HG03025 (cell line): ENCODE data around the gene ADAMTS12.

Source experiments
- ATAC-seq: cut with Tn5 transposase; IDR thresholded peaks from one replicate; pipeline ENCODE4 v1.9.1; 2021; ENCODE audit warnings: mild to moderate bottlenecking, moderate library complexity; ENCODE audit not compliant: unreplicated experiment, low FRiP score

The ADAMTS12 gene

DNA sequence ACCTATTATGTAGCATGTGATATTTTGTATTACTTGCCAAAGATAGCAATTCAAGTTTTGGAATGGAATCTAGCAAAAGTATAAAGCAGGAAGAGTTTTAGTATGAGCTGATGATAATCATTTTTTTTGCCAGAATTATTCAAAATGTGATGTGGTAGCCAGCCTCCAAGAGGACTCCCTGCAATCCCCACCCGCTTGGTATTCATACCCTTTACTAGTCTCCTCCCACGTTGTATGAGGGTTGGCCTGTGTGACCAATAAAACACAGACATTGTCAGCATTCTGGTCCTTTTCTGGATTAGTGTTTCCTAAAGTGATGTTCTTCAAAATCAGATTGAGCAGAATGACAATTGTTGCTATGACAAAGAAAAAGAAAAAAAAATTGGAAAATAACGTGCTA is 387.2 kb downstream of the ADAMTS12 start:
- ATAC-seq = no peak

DNA sequence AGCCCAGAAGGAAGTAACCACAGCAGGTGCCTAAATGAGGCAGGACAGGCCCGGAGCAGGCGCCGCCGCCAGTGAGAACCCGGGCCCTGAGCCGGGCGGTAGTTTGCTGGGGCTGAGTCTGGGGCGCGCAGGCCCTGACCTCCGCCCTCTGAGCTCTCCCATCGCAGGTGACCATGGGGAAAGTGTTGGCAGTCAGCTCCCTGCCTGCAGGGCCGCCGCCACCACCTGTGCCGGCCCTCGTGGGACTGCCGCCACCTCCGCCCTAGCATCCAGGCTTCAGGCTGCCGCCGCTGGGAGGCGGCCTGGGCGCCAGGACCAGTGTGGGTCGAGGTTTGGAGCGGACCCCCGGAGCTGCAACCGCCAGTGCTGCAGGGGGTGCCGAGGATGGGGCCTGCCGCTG is 389.9 kb downstream of the ADAMTS12 start:
- no peak for ATAC-seq

DNA sequence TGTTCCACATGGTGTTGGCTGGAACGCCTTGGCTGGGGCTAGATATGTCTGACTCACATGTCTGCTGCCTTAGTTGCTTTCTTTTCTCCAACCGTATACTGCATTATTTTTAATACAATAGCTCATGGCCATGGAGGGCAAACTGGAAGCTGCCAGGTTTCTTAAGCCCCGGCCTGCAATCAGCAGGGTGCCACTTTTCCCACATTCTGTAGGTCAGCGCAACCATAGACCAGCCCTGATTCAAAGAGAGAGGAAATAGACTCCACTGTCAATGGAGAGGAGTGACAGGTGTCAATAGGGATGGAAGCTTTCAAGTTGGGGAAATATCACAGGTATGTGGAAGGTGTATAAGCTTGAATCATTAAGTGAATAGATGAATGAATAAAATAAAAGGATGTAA is 390.5 kb downstream of the ADAMTS12 start:
- no peak for ATAC-seq

DNA sequence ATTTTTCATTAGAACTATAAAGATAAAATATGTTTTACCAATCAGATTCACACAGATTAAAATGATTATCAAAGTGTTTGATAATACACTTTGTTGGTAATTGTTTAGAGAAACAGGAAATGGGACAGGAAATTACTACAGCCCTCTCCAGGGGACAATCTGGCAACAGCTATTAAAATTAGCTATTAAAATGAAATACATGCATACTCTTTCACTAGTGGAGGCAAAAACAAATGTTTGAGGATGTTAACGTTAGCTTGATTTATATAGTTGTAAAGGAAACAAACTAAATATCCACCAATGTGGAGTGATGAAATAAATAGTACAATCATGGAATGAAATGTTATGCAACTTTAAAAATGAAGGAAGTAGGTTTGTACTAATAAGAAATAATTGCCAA is 397.3 kb downstream of the ADAMTS12 start:
- no peak for ATAC-seq

DNA sequence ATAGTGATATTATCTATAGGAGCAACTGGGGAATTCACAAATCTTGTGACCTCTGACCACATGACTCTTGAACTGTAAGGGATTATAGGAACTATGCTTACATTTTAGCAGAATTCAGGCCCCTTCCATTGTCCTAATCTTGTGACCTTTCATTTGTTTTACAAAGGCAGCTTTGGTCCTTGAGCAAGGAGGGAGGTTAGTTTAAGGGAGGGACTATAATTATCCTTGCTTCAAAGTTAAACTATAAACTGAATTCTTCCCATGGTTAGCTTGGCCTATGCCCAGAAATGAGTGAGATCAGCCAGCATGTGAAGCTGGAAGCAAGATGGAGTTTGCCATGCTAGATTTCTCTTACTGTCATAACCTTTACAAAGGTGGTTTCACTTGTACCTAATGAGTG is 399.8 kb downstream of the ADAMTS12 start:
- ATAC-seq = no peak

DNA sequence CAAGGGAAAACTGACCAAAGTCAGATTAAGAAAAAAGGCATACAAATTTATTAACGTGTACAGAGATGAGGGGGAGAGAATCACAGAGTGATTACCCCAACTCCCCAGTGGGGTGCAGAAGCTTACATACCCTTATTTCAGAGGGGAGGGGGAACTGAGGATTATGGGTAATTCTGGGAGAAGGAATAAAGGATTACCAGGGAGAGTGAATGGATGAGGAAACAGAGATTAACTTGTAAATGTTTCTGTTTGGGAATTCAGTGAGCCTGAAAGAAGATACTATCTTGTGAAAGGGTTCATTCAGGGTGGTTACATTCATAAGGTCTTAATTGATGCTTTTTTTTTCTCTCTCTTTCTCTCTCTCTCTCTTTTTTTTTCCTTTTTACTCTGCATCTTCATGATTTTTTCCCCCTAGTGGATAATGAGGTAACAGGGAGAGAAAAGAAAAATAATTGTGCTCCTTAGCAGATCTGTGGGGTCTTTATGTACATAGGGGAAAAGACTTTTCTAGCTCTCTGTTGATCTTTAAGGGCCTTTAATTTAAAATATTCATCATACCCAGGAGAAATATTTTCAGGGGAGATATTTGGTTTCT is 401.6 kb downstream of the ADAMTS12 start:
- ATAC-seq = no peak

DNA sequence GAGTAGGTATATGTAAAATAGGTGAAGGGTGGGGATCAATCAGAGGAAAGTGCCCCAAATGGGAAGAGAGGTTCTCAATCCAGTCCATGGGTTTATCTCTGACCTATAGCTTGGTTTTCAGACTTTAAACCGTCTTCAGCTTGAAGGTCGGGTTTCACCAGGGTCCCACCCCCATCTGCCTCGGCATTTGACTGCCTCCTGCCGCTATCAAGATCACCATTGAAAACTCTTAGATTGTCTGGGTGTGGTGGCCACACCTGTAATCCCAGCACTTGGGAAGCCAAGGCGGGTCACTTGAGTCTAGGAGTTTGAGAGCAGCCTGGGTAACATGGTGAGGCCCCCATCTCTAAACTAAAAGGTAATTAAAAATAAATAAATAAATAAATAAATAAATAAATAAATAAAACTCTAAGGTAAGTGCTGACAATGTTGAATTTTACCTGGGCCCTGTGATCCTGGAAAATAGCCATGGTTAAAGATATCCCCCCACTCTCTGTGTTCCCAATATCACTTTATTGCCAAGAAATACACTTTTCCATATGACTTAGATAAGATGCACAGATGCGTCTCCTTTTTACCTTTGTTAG is 402.2 kb downstream of the ADAMTS12 start:
- ATAC-seq = no peak

DNA sequence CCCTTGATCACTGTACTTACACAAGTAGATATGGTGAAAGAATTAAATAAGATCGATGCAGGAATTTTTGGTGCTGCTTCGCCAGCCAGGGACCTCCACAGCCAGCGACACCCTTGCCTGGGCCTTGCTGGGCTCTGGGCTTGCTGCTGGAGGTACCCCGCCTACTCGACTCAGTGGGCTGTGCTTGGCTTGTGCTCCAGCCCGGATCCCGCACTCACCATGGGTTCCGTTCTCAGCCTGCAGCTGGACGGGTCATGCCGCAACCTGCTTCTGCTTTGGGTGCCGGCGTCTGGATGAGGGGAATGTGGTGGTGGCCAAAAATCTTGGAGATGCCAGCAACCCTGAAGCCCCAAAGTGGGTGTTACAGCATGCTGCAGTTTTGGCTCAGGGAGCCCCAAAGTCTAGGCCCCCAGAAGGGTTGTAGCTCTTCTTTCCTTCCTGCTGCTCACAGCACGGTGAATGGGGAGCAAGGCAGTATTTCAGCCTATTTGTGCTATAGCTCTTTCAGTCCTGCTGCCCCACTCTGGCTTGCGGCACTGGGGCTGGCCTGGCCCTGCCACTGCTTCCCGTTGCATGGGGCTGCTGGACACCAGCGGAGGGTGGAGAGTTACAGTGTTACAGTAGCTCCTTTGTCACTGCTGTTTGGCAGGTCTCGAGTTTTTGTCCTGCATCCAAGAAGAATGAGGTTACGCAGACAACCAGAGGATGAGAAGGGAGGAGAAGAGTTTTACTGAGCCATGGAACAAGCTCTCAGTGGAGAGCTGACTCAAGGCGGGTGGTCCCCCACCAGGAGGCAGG is 403.0 kb downstream of the ADAMTS12 start:
- ATAC-seq = no peak

DNA sequence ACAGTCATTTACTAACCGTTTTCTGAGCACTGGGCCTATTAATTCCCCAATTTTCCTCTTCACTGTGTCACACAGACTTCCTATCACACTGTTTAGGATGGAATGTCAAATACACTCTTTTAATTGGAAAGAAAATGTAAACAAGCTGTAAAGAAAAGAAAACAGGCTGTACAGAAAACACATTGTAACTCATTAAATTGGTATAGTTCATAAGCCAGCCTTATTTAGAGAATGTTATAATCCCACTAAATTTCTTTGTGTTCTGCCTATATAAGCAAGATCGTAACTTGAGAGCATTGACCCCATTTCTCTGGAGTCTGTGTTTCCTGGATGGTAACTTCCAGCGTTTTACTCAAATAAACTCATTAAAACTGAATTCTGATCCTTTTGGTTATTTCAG is 404.6 kb downstream of the ADAMTS12 start:
- no peak for ATAC-seq

DNA sequence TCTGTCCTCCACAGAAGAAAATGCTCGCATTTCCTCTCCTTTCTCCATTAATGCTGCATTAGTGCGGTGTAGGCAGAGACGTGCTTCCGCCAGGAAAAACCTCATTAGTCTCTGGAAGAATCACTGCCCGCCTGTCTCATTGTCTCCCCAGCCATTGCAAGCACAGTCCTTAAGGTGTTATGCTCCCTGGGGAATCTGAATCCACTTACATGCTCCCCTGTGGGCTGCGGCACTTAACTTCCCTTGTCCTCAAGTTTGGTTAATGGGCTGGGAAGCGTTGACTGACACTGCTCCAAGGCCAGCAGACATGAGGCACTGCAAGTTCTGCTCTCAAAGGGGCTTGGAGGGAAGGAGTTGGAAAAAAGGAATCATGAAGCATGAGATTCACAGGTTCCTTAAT is 409.5 kb downstream of the ADAMTS12 start:
- no peak for ATAC-seq

DNA sequence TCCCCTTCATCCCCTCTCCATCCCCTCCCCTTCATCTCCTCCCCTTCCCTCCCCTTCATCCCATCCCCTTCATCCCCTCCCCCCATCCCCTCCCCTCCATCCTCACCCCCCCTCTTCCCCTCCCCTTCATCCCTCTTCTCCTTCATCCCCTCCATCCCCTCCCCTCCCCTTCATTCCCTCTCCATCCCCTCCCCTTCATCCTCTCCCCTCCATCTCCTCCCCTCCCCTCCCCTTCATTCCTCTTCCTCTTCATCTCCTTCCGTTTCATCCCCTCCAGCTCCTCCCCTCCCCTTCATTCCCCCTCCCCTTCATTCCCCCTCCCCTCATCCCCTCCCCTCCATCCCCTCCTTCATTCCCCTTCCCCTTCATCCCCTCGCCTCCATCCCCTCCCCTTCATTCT is 410.9 kb downstream of the ADAMTS12 start:
- ATAC-seq = no peak

DNA sequence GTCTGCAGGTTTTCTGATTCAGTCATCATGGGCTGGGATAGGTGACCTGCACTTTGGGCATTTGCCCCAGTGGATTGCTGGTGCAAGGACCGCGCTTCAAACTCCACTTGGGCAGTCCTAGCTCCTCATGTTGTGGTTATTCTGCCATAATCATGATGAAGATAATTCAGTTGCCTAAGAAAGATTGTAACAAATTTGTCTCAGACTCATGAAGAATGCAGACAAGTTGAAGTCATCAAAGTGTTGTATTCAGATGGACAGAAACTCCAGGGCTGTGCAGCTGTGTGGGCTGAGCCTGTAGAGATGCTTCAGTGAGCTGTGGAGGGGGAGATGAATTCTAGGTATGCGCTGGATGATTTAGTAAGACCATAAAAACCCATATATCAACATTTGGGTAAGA is 412.5 kb downstream of the ADAMTS12 start:
- no peak for ATAC-seq

DNA sequence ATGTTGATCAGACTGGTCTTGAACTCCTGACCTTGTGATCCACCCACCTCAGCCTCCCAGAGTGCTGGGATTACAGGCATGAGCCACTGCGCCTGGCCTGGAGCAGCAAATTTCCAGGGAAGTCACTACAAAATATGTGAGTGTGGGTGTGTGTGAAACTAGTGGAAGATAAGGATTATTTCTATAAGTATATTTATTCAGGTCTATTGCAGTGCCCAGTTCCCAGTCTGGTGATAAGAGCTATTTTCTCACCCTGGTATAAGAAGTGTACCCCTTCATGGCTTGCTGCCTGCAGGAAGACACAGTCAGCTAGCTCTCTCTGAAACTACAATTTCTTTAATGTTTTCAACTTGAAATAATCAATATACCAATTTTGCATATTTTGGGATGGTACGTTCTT is 414.0 kb downstream of the ADAMTS12 start:
- no peak for ATAC-seq

DNA sequence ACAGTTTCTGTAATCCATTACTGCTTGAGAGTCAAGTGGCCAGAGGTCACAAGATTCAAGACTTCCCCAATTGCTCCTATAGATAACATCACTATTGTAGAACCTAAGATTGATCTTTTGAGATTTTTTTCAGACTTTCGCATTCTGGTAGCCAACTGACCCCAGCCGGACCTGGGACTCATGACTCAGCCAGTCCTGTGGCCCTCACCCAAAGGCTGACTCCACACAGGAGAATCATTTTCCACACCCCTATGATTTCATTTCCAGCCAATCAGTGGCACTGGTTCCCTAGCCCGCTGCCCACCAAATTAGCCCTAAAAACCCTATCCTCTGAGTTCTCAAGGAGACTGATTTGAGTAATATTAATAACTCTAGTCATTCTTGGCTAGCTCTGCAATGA is 414.8 kb downstream of the ADAMTS12 start:
- ATAC-seq = no peak

DNA sequence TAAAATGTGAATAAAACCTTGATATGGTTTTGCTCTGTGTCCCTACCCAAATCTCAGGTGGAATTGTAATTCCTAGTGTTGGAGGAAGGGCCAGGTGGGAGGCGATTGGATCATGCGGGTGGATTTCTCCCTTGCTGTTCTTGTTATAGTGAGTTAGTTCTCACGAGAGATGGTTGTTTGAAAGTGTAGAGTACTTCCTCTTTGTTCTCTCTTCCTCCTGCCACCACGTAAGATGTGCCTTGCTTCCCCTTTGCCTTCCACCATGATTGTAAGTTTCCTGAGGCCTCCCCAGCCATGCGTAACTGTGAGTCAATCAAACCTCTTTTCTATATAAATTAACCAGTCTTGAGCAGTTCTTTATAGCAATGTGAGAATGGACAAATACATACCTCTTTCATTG is 416.1 kb downstream of the ADAMTS12 start:
- ATAC-seq = no peak

DNA sequence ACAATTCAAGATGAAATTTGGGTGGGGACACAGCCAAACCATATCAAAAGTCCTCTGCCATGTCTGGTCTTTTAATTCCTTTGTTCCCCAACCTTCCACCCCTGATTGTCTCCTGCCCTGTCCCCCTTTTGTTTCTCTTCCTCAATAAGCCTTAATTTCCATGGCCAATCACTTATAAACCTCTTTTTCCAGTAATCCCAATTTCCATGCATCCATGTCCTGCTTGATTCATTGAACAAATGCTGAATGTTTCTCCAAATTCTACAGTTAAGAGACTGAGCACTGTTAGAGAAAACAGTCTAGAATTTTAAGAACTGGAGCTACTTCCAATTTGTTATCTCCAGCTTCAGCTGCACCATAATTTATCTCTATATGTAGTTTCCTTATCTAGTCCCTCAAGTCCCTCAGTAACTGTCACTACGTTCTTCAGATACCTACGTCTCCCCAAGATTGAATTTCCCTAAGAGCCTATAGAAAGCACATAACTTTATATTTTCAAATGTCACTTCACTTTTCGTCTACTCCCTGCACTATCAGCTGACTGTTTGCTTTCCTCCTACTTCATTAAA is 416.8 kb downstream of the ADAMTS12 start:
- ATAC-seq = no peak

DNA sequence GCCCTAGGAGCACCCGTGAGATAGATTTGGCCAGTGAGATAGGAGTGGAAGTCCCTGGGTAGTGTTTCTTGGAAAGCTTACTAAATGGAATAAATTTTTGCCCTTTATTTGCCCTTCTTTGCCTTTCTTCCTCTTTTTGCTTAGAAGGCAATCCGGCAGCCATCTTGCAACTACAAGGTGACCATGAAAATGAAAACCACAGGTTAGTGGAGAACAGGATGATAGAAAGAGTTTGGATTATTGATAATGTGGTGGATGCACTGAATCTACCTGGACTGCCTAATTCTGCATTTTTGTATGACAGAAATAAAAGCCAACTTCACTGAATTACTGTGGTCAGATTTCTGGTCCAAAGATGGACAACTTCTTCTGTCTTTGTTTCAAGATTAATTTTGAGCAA is 417.8 kb downstream of the ADAMTS12 start:
- no peak for ATAC-seq
